Heart left ventricle (tissue), 16 donors: ENCODE data around the gene LNPEP. TPM values are rescaled to one million over a fixed set of nuclear protein-coding genes. Genes with fewer than 3 reads are reported as not detected.
A peak's percentile ranks its signal among the peaks of the same experiment; 100 is the strongest.

Experiments used
- ATAC-seq, 4 donors: fragments of 200-7000 bp; cut with Tn5 transposase; one replicate each; pipeline ENCODE4 v1.9.1; 2020 to 2022; ENCODE audit warnings: moderate library complexity in 4 of 4, mild to moderate bottlenecking in 3 of 4, moderate number of reproducible peaks in 1 of 4
- DNase-seq, 5 donors: peaks; one replicate each; pipeline ENCODE4 v3.0.0-alpha.2; 2020
- H3K27ac ChIP-seq, 12 donors: fragments of 200-600 bp; sonication (generic) in 4 of 12; one replicate each; pipeline versions ENCODE4 v1.5.0 to v1.8.0; 2016 to 2022; ENCODE audit warnings: mild to moderate bottlenecking in 2 of 12
- H3K27me3 ChIP-seq, 9 donors: fragments of 200-600 bp; sonication (generic) in 2 of 9; one replicate each; pipeline versions ENCODE4 v1.5.1 to v1.8.0; 2016 to 2022; ENCODE audit warnings: mild to moderate bottlenecking in 3 of 9
- H3K36me3 ChIP-seq, 9 donors: fragments of 200-600 bp; sonication (generic) in 2 of 9; one replicate each; pipeline versions ENCODE4 v1.5.0 to v1.8.0; 2018 to 2022; ENCODE audit warnings: mild to moderate bottlenecking in 2 of 9
- H3K4me1 ChIP-seq, 12 donors: fragments of 200-600 bp; sonication (generic) in 4 of 12; one replicate each; pipeline versions ENCODE4 v1.5.0 to v1.8.0; 2016 to 2022; ENCODE audit warnings: mild to moderate bottlenecking in 3 of 12
- H3K4me3 ChIP-seq, 12 donors: fragments of 200-600 bp; sonication (generic) in 4 of 12; one replicate each; pipeline versions ENCODE4 v1.5.0 to v1.8.0; 2017 to 2022; ENCODE audit warnings: mild to moderate bottlenecking in 9 of 12, moderate library complexity in 4 of 12
- H3K9me3 ChIP-seq, 12 donors: fragments of 200-600 bp; sonication (generic) in 4 of 12; one replicate each; pipeline versions ENCODE4 v1.5.0 to v1.8.0; 2016 to 2022; ENCODE audit warnings: mild to moderate bottlenecking in 1 of 12
- POLR2A ChIP-seq, 2 donors: fragments of 450-650 bp; IDR thresholded peaks; one replicate each; pipeline ENCODE4 v1.6.1; 2017; ENCODE audit warnings: antibody characterized with exemption in 2 of 2, mild to moderate bottlenecking in 2 of 2, moderate library complexity in 2 of 2
- WGBS, 4 donors: extraction: QIAGEN DNeasy Blood & Tissue Kit in 2 of 4; methylation state at CpG; one replicate each; pipeline versions ENCODE4 v1.1.5 to v1.1.7; 2013 to 2018; 5-methylcytosine and 5-hydroxymethylcytosine counted together
- intact Hi-C, 10 donors: fragments of 100-400 bp; cut with DNase I; formaldehyde crosslinking; loops; one replicate each; pipeline versions ENCODE4 v1.11.1 to v1.14.2; 2022
- polyA plus RNA-seq, 2 donors: library from polyadenylated mRNA; stranded (reverse); fragments of 200-250 nt; gene quantifications; one replicate each; pipeline ENCODE4 v1.2.3, GENCODE V29; 2013
- total RNA-seq, 9 donors: library from RNA; depleted of rRNA in 2 of 9; stranded (reverse); fragments of >200 nt in 2 of 9; fragmentation: NEBNext Ultra II Directional in 3 of 9; extraction: Animal tissue kit (Norgen Biotek cat#: 25700) in 3 of 9; gene quantifications; one replicate each; pipeline versions ENCODE4 v1.1.0 to v1.2.4, GENCODE V29; 2016 to 2023
- TF ChIP-seq, protein P1 (sequence below), 12 donors: fragments of 200-600 bp; sonication (generic) in 4 of 12; IDR thresholded peaks; one replicate each; pipeline versions ENCODE4 v1.5.0 to v1.8.0; 2018 to 2022; ENCODE audit warnings: antibody characterized with exemption in 12 of 12, mild to moderate bottlenecking in 5 of 12
- donor health status: ischemic (EF 13 %, LVEDD 7.1; RV severe dilation, severe dysfunction).
- donor health status: healthy with polysubstance abuse.
- donor health status: DM: no; HTN: yes; CAD: no.
- donor health status: DM: no; HTN: no; CAD: no.
- donor health status: ischemic (EF 25% LVEDD 6.9; RV normal size, moderate dysfunction).
- donor health status: ischemic (EF 25% LVEDD 5.7; RV mildly dilated, moderate dysfunction).
- donor health status: healthy.
- donor health status: DM: yes; HTN: yes; CAD: no.
- donor health status: ischemic (EF 35%, LVEDD 5.7; RV mildly dilated, moderate dysfunction).
- donor health status: nonischemic (EF 11% LVEDD 7.7; RV severe dilation, severe dysfunction).
- donor health status: DM: yes; HTN: yes; CAD: no.
- donor health status: PGD.
- donor health status: ischemic (EF 29% LVEDD 5.4; RV normal size, mild dysfunction).
- donor health status: nonischemic (EF 23%, LVEDD 6.1; RV moderate dilation, normal function).

LNPEP gene
- total and polyA plus RNA-seq, 11 donors = 8.6 to 82.2 (median 53.1) TPM

- Histone ChIP-seq H3K4me1 (no peaks in the 10 kb centered on the region), H3K9me3 (no peaks in the 10 kb centered on the region), H3K27ac (no peak overlapping the region), H3K27me3 (no peaks in the 10 kb centered on the region), H3K4me3 (no peak overlapping the region), H3K36me3 (peaks cover 0 to 81% (median 57%) of the 10 kb centered on the region in 9 donors)
- intact Hi-C loops = loop anchor here in 3 of 10 donors (2.0 to 10.0 kb wide), 5 partner anchors 109 to 239 kb away; no protein-coding TSS in a partner anchor
- 92 to 98% (median 97%) methylated on average over 2 of the region's 2 CpGs for WGBS, 4 donors
- ATAC-seq (no peak), DNase-seq (no peak)
- no peak for TF ChIP-seq POLR2A (IDR thresholded peaks at IDR 0.05)
- TF ChIP-seq, protein P1, sequence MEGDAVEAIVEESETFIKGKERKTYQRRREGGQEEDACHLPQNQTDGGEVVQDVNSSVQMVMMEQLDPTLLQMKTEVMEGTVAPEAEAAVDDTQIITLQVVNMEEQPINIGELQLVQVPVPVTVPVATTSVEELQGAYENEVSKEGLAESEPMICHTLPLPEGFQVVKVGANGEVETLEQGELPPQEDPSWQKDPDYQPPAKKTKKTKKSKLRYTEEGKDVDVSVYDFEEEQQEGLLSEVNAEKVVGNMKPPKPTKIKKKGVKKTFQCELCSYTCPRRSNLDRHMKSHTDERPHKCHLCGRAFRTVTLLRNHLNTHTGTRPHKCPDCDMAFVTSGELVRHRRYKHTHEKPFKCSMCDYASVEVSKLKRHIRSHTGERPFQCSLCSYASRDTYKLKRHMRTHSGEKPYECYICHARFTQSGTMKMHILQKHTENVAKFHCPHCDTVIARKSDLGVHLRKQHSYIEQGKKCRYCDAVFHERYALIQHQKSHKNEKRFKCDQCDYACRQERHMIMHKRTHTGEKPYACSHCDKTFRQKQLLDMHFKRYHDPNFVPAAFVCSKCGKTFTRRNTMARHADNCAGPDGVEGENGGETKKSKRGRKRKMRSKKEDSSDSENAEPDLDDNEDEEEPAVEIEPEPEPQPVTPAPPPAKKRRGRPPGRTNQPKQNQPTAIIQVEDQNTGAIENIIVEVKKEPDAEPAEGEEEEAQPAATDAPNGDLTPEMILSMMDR (IDR thresholded peaks at IDR 0.05) = no peak
Measured at GRCh38 chr5:96993760-96994159, 57.9 kb downstream of the LNPEP start.

DNA sequence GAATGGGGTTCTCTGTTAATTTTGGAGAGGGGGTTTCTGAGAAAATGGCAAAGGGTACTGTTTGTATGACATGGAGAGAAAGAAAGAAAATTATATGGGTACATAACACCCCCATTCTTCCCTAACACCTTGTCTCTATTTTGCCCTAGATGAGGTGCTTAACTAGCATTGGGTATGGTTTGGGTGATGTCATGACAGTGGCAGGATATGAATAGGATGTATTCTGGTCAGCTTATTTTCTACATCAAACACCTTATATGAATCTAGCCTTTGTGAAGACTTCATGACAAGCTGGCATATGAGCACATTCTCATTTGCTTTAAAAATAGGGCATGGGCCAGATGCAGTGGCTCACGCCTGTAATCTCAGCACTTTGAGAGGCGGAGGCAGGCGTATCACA is 58.6 kb downstream of the LNPEP start:
- H3K36me3 ChIP-seq = peaks cover 0 to 84% (median 55%) of the 10 kb centered on the region in 9 donors
- no peaks in the 10 kb centered on the region for H3K4me1 ChIP-seq
- no peaks in the 10 kb centered on the region for H3K9me3 ChIP-seq
- intact Hi-C loops = loop anchor here in 3 of 10 donors (2.0 to 10.0 kb wide), 5 partner anchors 110 to 240 kb away; no protein-coding TSS in a partner anchor
- no peak for DNase-seq
- peak in 1 of 4 donors; percentile 12 for ATAC-seq
- TF ChIP-seq, protein P1 (IDR thresholded peaks at IDR 0.05) = no peak
- TF ChIP-seq POLR2A (IDR thresholded peaks at IDR 0.05) = no peak
- H3K27ac ChIP-seq = no peak overlapping the region
- H3K27me3 ChIP-seq = no peaks in the 10 kb centered on the region
- 52 to 74% (median 69%) methylated on average over 3 of the region's 3 CpGs for WGBS, 4 donors
- H3K4me3 ChIP-seq = no peak overlapping the region

GRCh38 chr5:96995419-96995818 is 59.5 kb downstream of the LNPEP start:
- H3K27me3 ChIP-seq = no peaks in the 10 kb centered on the region
- DNase-seq = no peak
- H3K36me3 ChIP-seq = peaks cover 0 to 85% (median 51%) of the 10 kb centered on the region in 9 donors
- no peak for ATAC-seq
- no peak overlapping the region for H3K4me3 ChIP-seq
- no peaks in the 10 kb centered on the region for H3K9me3 ChIP-seq
- WGBS, 4 donors = 80 to 88% (median 87%) methylated on average over 3 of the region's 3 CpGs
- intact Hi-C loops = loop anchor here in 8 of 10 donors (2.0 to 10.0 kb wide), 8 partner anchors 111 to 241 kb away; partner anchors contain the start of gene LIX1 (in 2 of the 8)
- TF ChIP-seq, protein P1 (IDR thresholded peaks at IDR 0.05) = no peak
- no peak for TF ChIP-seq POLR2A (IDR thresholded peaks at IDR 0.05)
- H3K27ac ChIP-seq = no peak overlapping the region
- no peaks in the 10 kb centered on the region for H3K4me1 ChIP-seq

DNA sequence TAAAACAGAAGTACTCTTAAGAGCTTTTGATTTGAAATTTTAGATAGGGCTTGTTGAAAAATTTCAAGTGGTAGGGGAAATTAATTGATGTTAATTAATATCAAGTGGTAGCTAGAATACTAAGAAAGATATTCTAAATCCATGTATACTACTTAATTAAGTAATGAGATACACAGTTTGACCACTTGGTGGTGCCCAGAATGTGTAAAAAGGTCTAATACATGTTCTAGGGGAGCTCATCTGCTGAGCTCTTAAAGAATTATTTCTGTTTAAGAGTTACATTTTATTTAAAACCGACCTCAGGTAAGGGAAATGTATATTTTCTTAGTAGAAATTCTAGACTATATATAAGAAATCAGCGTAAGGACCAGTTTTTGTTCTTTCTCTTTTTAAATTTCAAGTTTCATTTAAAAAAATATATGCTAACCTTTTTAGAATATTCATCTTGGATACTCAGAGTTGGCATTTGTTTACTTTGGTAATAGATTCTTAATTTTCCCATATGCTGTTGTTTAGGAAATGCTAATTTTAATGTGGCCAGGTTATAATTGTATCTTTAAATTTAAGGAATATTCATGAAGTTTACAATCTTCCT is 61.5 kb downstream of the LNPEP start:
- DNase-seq (no peak), ATAC-seq (peak in 1 of 4 donors; percentile 61)
- peaks cover 0 to 83% (median 46%) of the 10 kb centered on the region in 9 donors for H3K36me3 ChIP-seq

More for the DNA sequence above, 61.5 kb downstream of the LNPEP start:
- H3K4me3 ChIP-seq = no peak overlapping the region
- H3K9me3 ChIP-seq = no peaks in the 10 kb centered on the region
- H3K27me3 ChIP-seq = no peaks in the 10 kb centered on the region
- H3K4me1 ChIP-seq = no peaks in the 10 kb centered on the region
- TF ChIP-seq, protein P1 (IDR thresholded peaks at IDR 0.05) = peak in 11 of 12 donors; percentile 27 to 66 (median 49)
- no peak for TF ChIP-seq POLR2A (IDR thresholded peaks at IDR 0.05)
- no peak overlapping the region for H3K27ac ChIP-seq
- intact Hi-C loops = loop anchor here in 7 of 10 donors (5.0 to 10.0 kb wide), 7 partner anchors 113 to 243 kb away; partner anchors contain the start of gene LIX1 (in 2 of the 7)
- 50 to 58% (median 54%) methylated on average over 2 of the region's 2 CpGs for WGBS, 4 donors
